Mucosa of rectum (tissue), 2 donors: Measurements from ENCODE around the gene PICK1.

Experiments used
- H3K27ac ChIP-seq, 2 donors: one replicate each; pipeline ENCODE4 v1.7.0; 2013; ENCODE audit warnings: inconsistent platforms in 2 of 2, low read depth in 2 of 2, low read length in 2 of 2
- H3K27me3 ChIP-seq, 2 donors: one replicate each; pipeline ENCODE4 v1.7.0; 2013; ENCODE audit warnings: low read length in 2 of 2; ENCODE audit not compliant: control insufficient read depth in 2 of 2, insufficient read depth in 2 of 2
- H3K36me3 ChIP-seq, 2 donors: one replicate each; pipeline ENCODE4 v1.7.0; 2013; ENCODE audit warnings: low read length in 2 of 2; ENCODE audit not compliant: control insufficient read depth in 2 of 2, insufficient read depth in 2 of 2
- H3K4me1 ChIP-seq, 2 donors: one replicate each; pipeline ENCODE4 v1.7.0; 2013; ENCODE audit warnings: low read length in 2 of 2, mild to moderate bottlenecking in 1 of 2; ENCODE audit not compliant: control insufficient read depth in 2 of 2, insufficient read depth in 2 of 2
- H3K4me3 ChIP-seq, 2 donors: one replicate each; pipeline ENCODE4 v1.7.0; 2013; ENCODE audit warnings: low read length in 2 of 2
- H3K9ac ChIP-seq, 2 donors: one replicate each; pipeline ENCODE4 v1.7.0; 2013; ENCODE audit warnings: low read length in 2 of 2, low read depth in 1 of 2, mild to moderate bottlenecking in 1 of 2
- H3K9me3 ChIP-seq, 2 donors: one replicate each; pipeline ENCODE4 v1.7.0; 2013; ENCODE audit warnings: low read length in 2 of 2; ENCODE audit not compliant: control insufficient read depth in 2 of 2
- donor health status: healthy.
- donor health status: Normal muscosa, but diverticular disease.

Gene PICK1

GRCh38 chr22:38070250-38070921 is 13.2 kb downstream of the PICK1 start:
- H3K9me3 ChIP-seq, result no peaks in the 10 kb centered on the region
- H3K27me3 ChIP-seq, result no peaks in the 10 kb centered on the region
- peak overlapping the region in 1 of 2 donors; percentile 32 for H3K9ac ChIP-seq
- H3K36me3 ChIP-seq, result peaks cover 39 to 52% of the 10 kb centered on the region in 2 donors
- H3K4me1 ChIP-seq, result no peaks in the 10 kb centered on the region
- H3K4me3 ChIP-seq, result no peak overlapping the region
- H3K27ac ChIP-seq, result no peak overlapping the region

GRCh38 chr22:38071421-38072321 is 14.5 kb downstream of the PICK1 start:
- Histone ChIP-seq H3K9ac (no peak overlapping the region), H3K4me3 (no peak overlapping the region), H3K27ac (no peak overlapping the region), H3K4me1 (no peaks in the 10 kb centered on the region), H3K9me3 (no peaks in the 10 kb centered on the region), H3K27me3 (no peaks in the 10 kb centered on the region), H3K36me3 (peaks cover 33 to 41% of the 10 kb centered on the region in 2 donors)

- Histone ChIP-seq H3K9me3 (no peaks in the 10 kb centered on the region), H3K36me3 (peaks cover 32 to 40% of the 10 kb centered on the region in 2 donors), H3K9ac (no peak overlapping the region), H3K4me3 (no peak overlapping the region), H3K4me1 (no peaks in the 10 kb centered on the region), H3K27me3 (no peaks in the 10 kb centered on the region), H3K27ac (no peak overlapping the region)
These were observed 15.3 kb downstream of the PICK1 start for GRCh38 chr22:38072322-38073149.

GRCh38 chr22:38073150-38074130 is 16.2 kb downstream of the PICK1 start:
- H3K27me3 ChIP-seq, result no peaks in the 10 kb centered on the region
- H3K4me1 ChIP-seq, result no peaks in the 10 kb centered on the region
- H3K4me3 ChIP-seq, result no peak overlapping the region
- peaks cover 25 to 31% of the 10 kb centered on the region in 2 donors for H3K36me3 ChIP-seq
- no peak overlapping the region for H3K27ac ChIP-seq
- H3K9ac ChIP-seq, result no peak overlapping the region
- H3K9me3 ChIP-seq, result no peaks in the 10 kb centered on the region

GRCh38 chr22:38074181-38075104 is 17.2 kb downstream of the PICK1 start:
- Histone ChIP-seq H3K4me3 (no peak overlapping the region), H3K4me1 (no peaks in the 10 kb centered on the region), H3K9me3 (no peaks in the 10 kb centered on the region), H3K27ac (no peak overlapping the region), H3K36me3 (peaks cover 25% of the 10 kb centered on the region in 2 donors), H3K9ac (no peak overlapping the region), H3K27me3 (no peaks in the 10 kb centered on the region)

- H3K36me3 ChIP-seq, result peaks cover 21 to 24% of the 10 kb centered on the region in 2 donors
- H3K27ac ChIP-seq, result no peak overlapping the region
These were observed 18.1 kb downstream of the PICK1 start for GRCh38 chr22:38075105-38075825.

GRCh38 chr22:38075961-38076360 is 18.8 kb downstream of the PICK1 start:
- Histone ChIP-seq H3K27me3 (no peaks in the 10 kb centered on the region), H3K9me3 (no peaks in the 10 kb centered on the region), H3K9ac (no peak overlapping the region), H3K27ac (no peak overlapping the region), H3K4me3 (no peak overlapping the region), H3K36me3 (peaks cover 19 to 22% of the 10 kb centered on the region in 2 donors), H3K4me1 (peaks cover 3 to 5% of the 10 kb centered on the region in 2 donors)

More at GRCh38 chr22:38075105-38075825, 18.1 kb downstream of the PICK1 start:
- Histone ChIP-seq H3K27me3 (no peaks in the 10 kb centered on the region), H3K4me3 (no peak overlapping the region), H3K9me3 (no peaks in the 10 kb centered on the region), H3K4me1 (peaks cover 0 to under 1% of the 10 kb centered on the region in 2 donors), H3K9ac (no peak overlapping the region)

- Histone ChIP-seq H3K4me3 (no peak overlapping the region), H3K27ac (no peak overlapping the region), H3K36me3 (peaks cover 17 to 18% of the 10 kb centered on the region in 2 donors), H3K9me3 (no peaks in the 10 kb centered on the region), H3K4me1 (peaks cover 10 to 14% of the 10 kb centered on the region in 2 donors), H3K27me3 (peaks cover 5 to 6% of the 10 kb centered on the region in 2 donors), H3K9ac (no peak overlapping the region)
These were observed 19.9 kb downstream of the PICK1 start for GRCh38 chr22:38077096-38077495.
